Body of pancreas (tissue), 4 donors: ENCODE data around the gene SLC25A21.

ENCODE experiments used
- POLR2A ChIP-seq, 3 donors: fragments of 450-650 bp; IDR thresholded peaks; one replicate each; pipeline ENCODE4 v1.6.1; 2016; ENCODE audit warnings: antibody characterized with exemption in 3 of 3, mild to moderate bottlenecking in 2 of 3
- TF ChIP-seq, protein P1 (sequence below), 7 experiments: fragments of 450-650 bp in 4 of 7; fragments of 200-600 bp in 3 of 7; sonication (generic) in 3 of 7; IDR thresholded peaks; one replicate each; pipeline ENCODE4 v1.5.1; 2016 to 2019; ENCODE audit warnings: antibody characterized with exemption in 7 of 7

DNA sequence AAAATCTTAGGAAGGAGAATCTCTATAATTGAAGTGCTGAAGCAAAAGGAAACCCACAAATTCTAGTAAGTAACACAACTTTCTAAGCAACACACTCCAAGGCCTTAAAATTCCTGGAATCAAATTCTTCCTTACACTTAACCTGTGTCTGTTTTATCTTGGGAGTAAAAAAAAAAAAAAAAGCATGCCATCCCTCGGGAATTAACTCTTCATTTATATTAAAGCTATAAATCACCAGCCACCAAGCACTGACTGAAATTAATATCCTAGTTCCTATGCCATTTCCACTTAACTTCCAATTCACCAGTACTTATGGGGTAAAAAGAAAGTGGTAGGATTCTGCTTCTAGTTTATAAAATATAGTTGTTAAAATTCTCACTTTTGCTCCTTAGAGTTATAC, 238.1 kb downstream of the SLC25A21 start:
- TF ChIP-seq, protein P1, sequence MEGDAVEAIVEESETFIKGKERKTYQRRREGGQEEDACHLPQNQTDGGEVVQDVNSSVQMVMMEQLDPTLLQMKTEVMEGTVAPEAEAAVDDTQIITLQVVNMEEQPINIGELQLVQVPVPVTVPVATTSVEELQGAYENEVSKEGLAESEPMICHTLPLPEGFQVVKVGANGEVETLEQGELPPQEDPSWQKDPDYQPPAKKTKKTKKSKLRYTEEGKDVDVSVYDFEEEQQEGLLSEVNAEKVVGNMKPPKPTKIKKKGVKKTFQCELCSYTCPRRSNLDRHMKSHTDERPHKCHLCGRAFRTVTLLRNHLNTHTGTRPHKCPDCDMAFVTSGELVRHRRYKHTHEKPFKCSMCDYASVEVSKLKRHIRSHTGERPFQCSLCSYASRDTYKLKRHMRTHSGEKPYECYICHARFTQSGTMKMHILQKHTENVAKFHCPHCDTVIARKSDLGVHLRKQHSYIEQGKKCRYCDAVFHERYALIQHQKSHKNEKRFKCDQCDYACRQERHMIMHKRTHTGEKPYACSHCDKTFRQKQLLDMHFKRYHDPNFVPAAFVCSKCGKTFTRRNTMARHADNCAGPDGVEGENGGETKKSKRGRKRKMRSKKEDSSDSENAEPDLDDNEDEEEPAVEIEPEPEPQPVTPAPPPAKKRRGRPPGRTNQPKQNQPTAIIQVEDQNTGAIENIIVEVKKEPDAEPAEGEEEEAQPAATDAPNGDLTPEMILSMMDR (IDR thresholded peaks at IDR 0.05), result no peak
- TF ChIP-seq POLR2A (IDR thresholded peaks at IDR 0.05), result no peak
